Breast epithelium (tissue), 4 donors: ENCODE data around the gene ZNF148. TPM values are rescaled to one million over a fixed set of nuclear protein-coding genes. Genes with fewer than 3 reads are reported as not detected.
A peak's percentile ranks its signal among the peaks of the same experiment; 100 is the strongest.

Source experiments
- DNase-seq, 2 donors: peaks; one replicate each; pipeline ENCODE4 v3.0.0-alpha.2; 2019; ENCODE audit warnings: low spot score in 2 of 2
- H3K27ac ChIP-seq, 2 donors: fragments of 200-600 bp; sonication (generic) in 1 of 2; one replicate each; pipeline ENCODE4 v1.5.1; 2016 to 2019; ENCODE audit warnings: mild to moderate bottlenecking in 1 of 2
- H3K27me3 ChIP-seq, 2 donors: fragments of 200-600 bp; sonication (generic) in 1 of 2; one replicate each; pipeline versions ENCODE4 v1.5.1 to v1.6.0; 2017 to 2019; ENCODE audit warnings: control low read depth in 1 of 2, mild to moderate bottlenecking in 1 of 2
- H3K36me3 ChIP-seq: fragments of 200-600 bp; one replicate; pipeline ENCODE4 v1.5.1; 2019
- H3K4me1 ChIP-seq, 2 donors: fragments of 200-600 bp; sonication (generic); one replicate each; pipeline ENCODE4 v1.5.1; 2016 to 2019; ENCODE audit warnings: control low read depth in 1 of 2
- H3K4me3 ChIP-seq, 3 donors: fragments of 200-600 bp; sonication (generic); 1 replicate in 2 of 3; 2 replicates in 1 of 3; pipeline ENCODE4 v1.5.1; 2016 to 2019; ENCODE audit warnings: mild to moderate bottlenecking in 3 of 3, moderate library complexity in 2 of 3
- H3K9me3 ChIP-seq, 2 donors: fragments of 200-600 bp; sonication (generic) in 1 of 2; one replicate each; pipeline ENCODE4 v1.5.1; 2016 to 2019; ENCODE audit warnings: control low read depth in 1 of 2
- CTCF ChIP-seq, 3 donors: fragments of 450-650 bp; IDR thresholded peaks; one replicate each; pipeline ENCODE4 v1.5.1; 2016 to 2017; ENCODE audit warnings: antibody characterized with exemption in 3 of 3, mild to moderate bottlenecking in 3 of 3, moderate library complexity in 3 of 3
- POLR2A ChIP-seq: fragments of 450-650 bp; IDR thresholded peaks from one replicate; pipeline ENCODE4 v1.6.1; 2016; ENCODE audit warnings: antibody characterized with exemption, mild to moderate bottlenecking, moderate library complexity
- POLR2AphosphoS5 ChIP-seq, 3 donors: sonication (generic); formaldehyde crosslinking; IDR thresholded peaks; one replicate each; pipeline ENCODE4 v1.6.1; 2017; ENCODE audit warnings: antibody characterized with exemption in 3 of 3
- intact Hi-C: fragments of 100-400 bp; cut with DNase I; formaldehyde crosslinking; loops from one replicate; pipeline ENCODE4 v1.15.1; 2023; ENCODE audit warnings: low total_unique reads
- total RNA-seq, 3 donors: library from RNA; depleted of rRNA; stranded (reverse); fragments of >200 nt; gene quantifications; one replicate each; pipeline ENCODE4 v1.1.0, GENCODE V29; 2016

ZNF148 gene
- total RNA-seq, 3 donors from 2014 or later = 29.8 to 47.7 (median 31.8) TPM

DNA sequence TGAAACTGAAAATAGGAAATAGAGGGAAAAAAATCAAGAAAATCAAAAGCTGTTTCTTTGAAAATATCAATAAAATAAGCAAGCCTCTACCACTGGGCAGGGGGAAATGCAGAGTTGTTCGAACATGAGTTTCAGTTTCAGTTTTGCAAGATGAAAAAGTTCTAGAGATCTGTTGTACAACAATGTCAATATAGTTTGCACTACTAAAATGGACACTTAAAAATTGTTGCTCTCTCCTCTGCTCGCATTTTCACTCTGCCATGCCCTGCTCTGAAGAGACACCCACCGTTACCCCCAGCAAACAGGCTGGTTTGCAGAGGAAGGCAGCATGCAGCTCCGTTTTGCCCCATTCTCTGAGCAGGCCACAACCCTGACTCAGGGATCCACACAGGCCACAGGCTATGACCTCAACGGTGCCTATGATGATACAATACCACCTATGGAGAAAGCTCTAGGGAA is 64.5 kb downstream of the ZNF148 start:
- H3K36me3 ChIP-seq = no peaks in the 10 kb centered on the region
- intact Hi-C loops = no loop called here
- no peaks in the 10 kb centered on the region for H3K4me1 ChIP-seq
- TF ChIP-seq POLR2AphosphoS5 (IDR thresholded peaks at IDR 0.05) = no peak
- DNase-seq = no peak
- no peak overlapping the region for H3K27ac ChIP-seq
- no peaks in the 10 kb centered on the region for H3K9me3 ChIP-seq
- no peaks in the 10 kb centered on the region for H3K27me3 ChIP-seq
- H3K4me3 ChIP-seq = peak overlapping the region; percentile 6 to 42 (median 20)

GRCh38 chr3:125309476-125309875 is 65.6 kb downstream of the ZNF148 start:
- no peak overlapping the region for H3K27ac ChIP-seq
- no peaks in the 10 kb centered on the region for H3K27me3 ChIP-seq
- H3K4me1 ChIP-seq = no peaks in the 10 kb centered on the region
- TF ChIP-seq CTCF (IDR thresholded peaks at IDR 0.05) = no peak
- no peak overlapping the region for H3K4me3 ChIP-seq
- no peaks in the 10 kb centered on the region for H3K36me3 ChIP-seq
- no peaks in the 10 kb centered on the region for H3K9me3 ChIP-seq
- DNase-seq = no peak
- intact Hi-C loops = no loop called here

DNA sequence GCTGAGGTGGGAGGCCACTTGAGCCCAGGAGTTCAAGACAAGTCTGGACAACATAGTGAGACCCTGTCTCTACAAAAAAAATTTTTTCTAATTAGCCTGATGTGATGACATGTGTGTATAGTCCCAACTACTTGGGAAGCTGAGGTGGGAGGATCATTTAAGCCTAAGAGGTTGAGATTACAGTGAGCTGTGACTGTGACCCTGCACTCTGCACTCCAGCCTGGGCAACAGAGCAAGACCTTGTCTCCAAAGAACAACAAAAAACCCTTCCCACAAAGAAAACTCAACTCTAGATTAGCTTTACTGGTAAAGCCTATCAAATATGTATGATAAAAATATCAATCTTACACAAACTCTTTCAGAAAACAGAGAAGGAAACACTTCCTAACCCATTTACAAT is 68.5 kb downstream of the ZNF148 start:
- H3K27me3 ChIP-seq = no peaks in the 10 kb centered on the region
- no peaks in the 10 kb centered on the region for H3K9me3 ChIP-seq
- no peak overlapping the region for H3K4me3 ChIP-seq
- no peak for TF ChIP-seq POLR2AphosphoS5 (IDR thresholded peaks at IDR 0.05)
- TF ChIP-seq CTCF (IDR thresholded peaks at IDR 0.05) = no peak
- no peak for TF ChIP-seq POLR2A
- intact Hi-C loops = no loop called here
- H3K4me1 ChIP-seq = no peaks in the 10 kb centered on the region
- H3K27ac ChIP-seq = no peak overlapping the region
- DNase-seq = no peak
- H3K36me3 ChIP-seq = no peaks in the 10 kb centered on the region

- H3K4me1 ChIP-seq = no peaks in the 10 kb centered on the region
- H3K9me3 ChIP-seq = no peaks in the 10 kb centered on the region
- intact Hi-C loops = no loop called here
- DNase-seq = no peak
- H3K27me3 ChIP-seq = no peaks in the 10 kb centered on the region
- no peak overlapping the region for H3K27ac ChIP-seq
- no peak overlapping the region for H3K4me3 ChIP-seq
- TF ChIP-seq POLR2AphosphoS5 (IDR thresholded peaks at IDR 0.05) = no peak
- TF ChIP-seq POLR2A = no peak
- no peak for TF ChIP-seq CTCF (IDR thresholded peaks at IDR 0.05)
- H3K36me3 ChIP-seq = no peaks in the 10 kb centered on the region
Observed at GRCh38 chr3:125302932-125303331, 72.2 kb downstream of the ZNF148 start.

- no peak for DNase-seq
- no peak for TF ChIP-seq CTCF (IDR thresholded peaks at IDR 0.05)
- TF ChIP-seq POLR2AphosphoS5 (IDR thresholded peaks at IDR 0.05) = no peak
- Histone ChIP-seq H3K9me3 (no peaks in the 10 kb centered on the region), H3K4me1 (no peaks in the 10 kb centered on the region), H3K4me3 (no peak overlapping the region), H3K27me3 (no peaks in the 10 kb centered on the region), H3K27ac (no peak overlapping the region), H3K36me3 (no peaks in the 10 kb centered on the region)
- intact Hi-C loops = no loop called here
Observed at GRCh38 chr3:125300416-125300815, 74.7 kb downstream of the ZNF148 start.

DNA sequence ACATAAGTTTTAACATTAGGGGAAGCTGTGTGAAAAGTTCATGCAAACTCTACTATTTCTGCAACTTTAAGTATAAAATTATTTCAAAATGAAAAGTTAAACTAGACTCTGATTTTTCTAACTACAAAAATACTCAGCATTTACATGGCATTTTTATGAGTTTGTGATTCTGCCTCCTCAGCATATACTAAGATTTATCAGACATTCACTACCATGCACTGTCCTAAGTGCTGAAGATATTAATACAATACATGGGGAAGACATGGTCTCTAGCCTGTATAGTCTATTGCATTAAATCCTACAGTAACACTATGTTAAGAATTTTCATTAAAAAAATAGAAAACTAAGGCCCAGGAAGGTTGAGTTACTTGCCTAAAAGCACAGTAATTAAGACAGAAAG is 80.7 kb downstream of the ZNF148 start:
- TF ChIP-seq CTCF (IDR thresholded peaks at IDR 0.05) (no peak), POLR2A (no peak), POLR2AphosphoS5 (IDR thresholded peaks at IDR 0.05) (no peak)
- no peaks in the 10 kb centered on the region for H3K9me3 ChIP-seq
- H3K36me3 ChIP-seq = no peaks in the 10 kb centered on the region
- H3K27ac ChIP-seq = no peak overlapping the region
- no peak overlapping the region for H3K4me3 ChIP-seq
- DNase-seq = no peak
- H3K4me1 ChIP-seq = no peaks in the 10 kb centered on the region
- intact Hi-C loops = no loop called here
- H3K27me3 ChIP-seq = no peaks in the 10 kb centered on the region
